ENCODE results near the gene LRRC23.

DNA sequence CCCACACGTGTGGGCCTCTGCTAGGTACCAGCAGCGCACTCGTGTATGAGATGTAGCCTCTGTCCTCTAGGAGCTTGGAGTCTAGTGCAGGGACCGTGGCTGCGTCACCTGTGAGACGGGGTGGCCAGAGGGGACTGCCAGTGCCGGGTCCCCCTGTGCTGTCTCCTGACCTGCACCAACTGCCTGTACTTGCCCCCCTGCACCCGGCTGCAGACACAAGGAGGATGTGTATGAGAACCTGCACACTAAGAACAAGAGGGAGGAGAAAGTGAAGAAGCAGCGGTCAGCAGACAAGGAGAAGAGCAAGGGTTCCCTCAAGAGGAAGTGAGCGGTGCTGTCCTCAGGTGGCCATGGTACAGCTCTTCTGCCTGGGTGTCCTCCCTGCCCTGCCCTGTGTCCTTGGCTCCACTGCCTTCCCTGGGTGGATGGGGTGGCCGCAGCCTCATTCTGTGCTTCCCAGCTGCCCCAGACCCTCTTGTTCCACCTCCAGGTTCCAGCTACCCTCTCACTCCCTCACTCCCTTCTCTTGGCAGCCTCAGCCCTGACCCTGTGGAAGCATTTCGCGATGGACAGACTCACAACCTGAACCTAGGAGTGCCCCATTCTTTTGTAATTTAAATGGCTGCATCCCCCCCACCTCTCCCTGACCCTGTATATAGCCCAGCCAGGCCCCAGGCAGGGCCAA is 56.1 kb downstream of the LRRC23 start:
- TF ChIP-seq, protein P1, sequence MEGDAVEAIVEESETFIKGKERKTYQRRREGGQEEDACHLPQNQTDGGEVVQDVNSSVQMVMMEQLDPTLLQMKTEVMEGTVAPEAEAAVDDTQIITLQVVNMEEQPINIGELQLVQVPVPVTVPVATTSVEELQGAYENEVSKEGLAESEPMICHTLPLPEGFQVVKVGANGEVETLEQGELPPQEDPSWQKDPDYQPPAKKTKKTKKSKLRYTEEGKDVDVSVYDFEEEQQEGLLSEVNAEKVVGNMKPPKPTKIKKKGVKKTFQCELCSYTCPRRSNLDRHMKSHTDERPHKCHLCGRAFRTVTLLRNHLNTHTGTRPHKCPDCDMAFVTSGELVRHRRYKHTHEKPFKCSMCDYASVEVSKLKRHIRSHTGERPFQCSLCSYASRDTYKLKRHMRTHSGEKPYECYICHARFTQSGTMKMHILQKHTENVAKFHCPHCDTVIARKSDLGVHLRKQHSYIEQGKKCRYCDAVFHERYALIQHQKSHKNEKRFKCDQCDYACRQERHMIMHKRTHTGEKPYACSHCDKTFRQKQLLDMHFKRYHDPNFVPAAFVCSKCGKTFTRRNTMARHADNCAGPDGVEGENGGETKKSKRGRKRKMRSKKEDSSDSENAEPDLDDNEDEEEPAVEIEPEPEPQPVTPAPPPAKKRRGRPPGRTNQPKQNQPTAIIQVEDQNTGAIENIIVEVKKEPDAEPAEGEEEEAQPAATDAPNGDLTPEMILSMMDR (IDR thresholded peaks at IDR 0.05): peak; percentile 4
- no peak for TF ChIP-seq EZH2 (IDR thresholded peaks at IDR 0.05; ENCODE audit: borderline replicate concordance, insufficient read depth, low read depth, low read length, poor library complexity, severe bottlenecking)

Data from B cell (primary cell).